HG02870 (cell line): ENCODE results near the gene ID2.

ENCODE experiments used
- ATAC-seq: cut with Tn5 transposase; IDR thresholded peaks from one replicate; pipeline ENCODE4 v1.9.1; 2021; ENCODE audit warnings: mild to moderate bottlenecking, moderate library complexity; ENCODE audit not compliant: unreplicated experiment

ID2 gene

GRCh38 chr2:8682719-8683667 lies 1.1 kb downstream of the ID2 start:
- ATAC-seq: no peak

- ATAC-seq: no peak
Observed at GRCh38 chr2:8684540-8684877, 2.7 kb downstream of the ID2 start.

- no peak for ATAC-seq
Observed at GRCh38 chr2:8684878-8685696, 3.2 kb downstream of the ID2 start.

- ATAC-seq: no peak
Observed at GRCh38 chr2:8685697-8686358, 4.0 kb downstream of the ID2 start.

- no peak for ATAC-seq
Observed at GRCh38 chr2:8691859-8692437, 10.1 kb downstream of the ID2 start.

GRCh38 chr2:8692783-8693156 lies 10.9 kb downstream of the ID2 start:
- ATAC-seq: no peak

- no peak for ATAC-seq
Observed at GRCh38 chr2:8693157-8693821, 11.4 kb downstream of the ID2 start.

GRCh38 chr2:8694737-8695136 lies 12.9 kb downstream of the ID2 start:
- ATAC-seq: no peak

GRCh38 chr2:8697190-8697589 lies 15.3 kb downstream of the ID2 start:
- ATAC-seq: no peak

- no peak for ATAC-seq
Observed at GRCh38 chr2:8699839-8700238, 18.0 kb downstream of the ID2 start.

GRCh38 chr2:8701681-8702379 lies 20.0 kb downstream of the ID2 start:
- no peak for ATAC-seq

- ATAC-seq: no peak
Observed at GRCh38 chr2:8704906-8705305, 23.1 kb downstream of the ID2 start.

- ATAC-seq: no peak
Observed at GRCh38 chr2:8709611-8710010, 27.8 kb downstream of the ID2 start.

- no peak for ATAC-seq
Observed at GRCh38 chr2:8710951-8711350, 29.1 kb downstream of the ID2 start.

GRCh38 chr2:8714283-8714682 lies 32.4 kb downstream of the ID2 start:
- ATAC-seq: no peak

- ATAC-seq: no peak
Observed at GRCh38 chr2:8714971-8715370, 33.1 kb downstream of the ID2 start.

- ATAC-seq: no peak
Observed at GRCh38 chr2:8719528-8719927, 37.7 kb downstream of the ID2 start.

GRCh38 chr2:8720741-8721140 lies 38.9 kb downstream of the ID2 start:
- no peak for ATAC-seq

GRCh38 chr2:8721410-8721809 lies 39.6 kb downstream of the ID2 start:
- ATAC-seq: no peak

GRCh38 chr2:8722986-8723385 lies 41.1 kb downstream of the ID2 start:
- ATAC-seq: no peak
